ENCODE measurements around the gene LOXHD1.

Gene LOXHD1

DNA sequence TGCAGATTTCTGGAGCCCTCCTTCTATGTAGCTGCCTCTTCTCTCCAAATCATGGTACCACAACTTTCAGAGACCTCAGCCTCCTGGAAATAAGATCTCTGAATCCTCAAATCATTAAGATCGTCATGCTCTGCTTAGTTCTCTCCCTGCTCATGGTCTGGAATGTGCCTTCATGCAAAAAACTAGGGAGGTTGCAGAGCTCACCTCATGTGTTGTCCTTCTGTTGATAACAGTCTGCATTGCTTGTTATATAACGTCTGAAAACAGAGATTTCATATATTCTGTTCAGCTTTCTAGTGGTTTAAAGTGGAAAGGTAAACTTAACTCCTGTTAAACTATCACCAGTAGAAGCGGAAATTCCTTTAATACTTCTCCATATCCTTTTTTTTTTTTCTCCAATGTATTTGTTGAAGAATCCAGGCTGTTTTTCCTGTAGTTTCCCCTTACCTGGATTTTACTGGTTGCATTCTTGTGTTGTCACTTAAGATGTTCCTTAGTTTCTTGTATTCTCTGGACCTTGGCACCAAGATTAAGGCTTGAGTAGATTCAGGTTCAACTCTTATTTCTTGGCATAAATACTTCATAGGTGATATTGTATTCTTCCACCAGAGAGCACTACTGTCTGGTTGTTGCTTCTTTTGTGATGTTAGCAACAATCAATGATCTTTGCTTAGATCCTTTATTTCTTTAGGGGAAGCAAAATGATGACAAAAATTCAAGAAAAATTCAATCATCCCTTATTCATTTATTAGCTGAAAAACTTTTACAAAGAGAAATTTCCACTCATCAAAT is 211.3 kb downstream of the LOXHD1 start:
- Histone ChIP-seq H3K4me1 (ENCODE audit: insufficient read depth, low read length) (peaks cover 10% of the 10 kb centered on the region), H3K36me3 (ENCODE audit: insufficient read depth, low read length) (peaks cover 6% of the 10 kb centered on the region; the same call in 1 of the 2 replicates), H3K9ac (ENCODE audit: low read depth, low read length) (no peak overlapping the region), H3K27me3 (ENCODE audit: insufficient read depth, low read length) (no peaks in the 10 kb centered on the region), H3K9me3 (ENCODE audit: insufficient read depth, low read depth, low read length) (peaks cover 10% of the 10 kb centered on the region), H3K27ac (ENCODE audit: low read depth, low read length) (no peak overlapping the region), H3K4me3 (ENCODE audit: low read length) (no peak overlapping the region)
- 81% methylated on average over 2 of the region's 3 CpGs for WGBS

DNA sequence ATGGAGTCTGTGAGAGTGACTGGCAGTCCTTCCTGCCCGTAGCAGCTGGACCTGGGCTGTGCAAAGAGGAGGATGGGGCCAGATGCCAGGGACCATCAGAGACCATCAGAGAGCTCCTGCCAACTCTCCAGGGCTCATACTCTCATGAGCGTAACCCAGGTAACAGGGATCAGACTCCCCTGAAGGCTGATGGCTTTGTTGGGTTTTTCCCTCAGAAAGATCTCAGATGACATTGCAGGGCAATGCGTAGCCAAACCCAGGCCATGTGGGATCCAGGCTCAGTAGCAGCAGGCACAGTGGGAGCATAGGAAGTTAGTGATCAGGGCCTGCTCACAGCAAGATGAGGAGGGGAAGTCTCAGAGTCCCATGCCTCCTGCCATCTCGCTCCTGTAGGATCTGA is 218.0 kb downstream of the LOXHD1 start:
- Histone ChIP-seq H3K36me3 (ENCODE audit: insufficient read depth, low read length) (no peaks in the 10 kb centered on the region), H3K27ac (ENCODE audit: low read depth, low read length) (no peak overlapping the region), H3K27me3 (ENCODE audit: insufficient read depth, low read length) (no peaks in the 10 kb centered on the region), H3K9ac (ENCODE audit: low read depth, low read length) (no peak overlapping the region), H3K9me3 (ENCODE audit: insufficient read depth, low read depth, low read length) (no peaks in the 10 kb centered on the region), H3K4me3 (ENCODE audit: low read length) (no peak overlapping the region), H3K4me1 (ENCODE audit: insufficient read depth, low read length) (0 out of 2 replicates have a peak, but pooled peaks cover under 1% of the 10 kb centered on the region)
- 95% methylated on average over 4 of the region's 4 CpGs for WGBS

DNA sequence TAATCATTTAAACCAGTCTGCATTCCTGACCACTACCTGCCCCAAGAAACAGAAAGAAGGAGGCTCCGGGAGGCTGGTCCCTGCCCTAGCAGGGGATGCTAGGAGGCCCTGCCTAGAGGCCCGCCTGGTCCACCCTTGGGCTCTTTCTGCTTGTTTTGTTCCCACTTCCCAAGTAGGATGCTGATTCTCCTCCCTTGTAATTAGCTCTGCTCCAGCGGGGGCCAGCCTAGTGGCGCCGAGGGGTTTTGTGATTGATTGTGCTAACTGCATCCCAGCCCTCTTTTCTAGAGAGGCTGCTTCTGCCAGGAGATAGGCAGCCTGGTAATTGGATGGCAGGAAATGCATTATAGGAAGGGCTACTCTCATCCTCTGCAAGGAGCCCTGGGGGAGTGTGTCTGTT is 220.0 kb downstream of the LOXHD1 start:
- Histone ChIP-seq H3K4me3 (ENCODE audit: low read length) (no peak overlapping the region), H3K27ac (ENCODE audit: low read depth, low read length) (no peak overlapping the region), H3K27me3 (ENCODE audit: insufficient read depth, low read length) (no peaks in the 10 kb centered on the region), H3K9ac (ENCODE audit: low read depth, low read length) (no peak overlapping the region), H3K36me3 (ENCODE audit: insufficient read depth, low read length) (no peaks in the 10 kb centered on the region), H3K4me1 (ENCODE audit: insufficient read depth, low read length) (peaks cover 9% of the 10 kb centered on the region), H3K9me3 (ENCODE audit: insufficient read depth, low read depth, low read length) (no peaks in the 10 kb centered on the region)
- WGBS, result 95% methylated on average over 5 of the region's 5 CpGs

DNA sequence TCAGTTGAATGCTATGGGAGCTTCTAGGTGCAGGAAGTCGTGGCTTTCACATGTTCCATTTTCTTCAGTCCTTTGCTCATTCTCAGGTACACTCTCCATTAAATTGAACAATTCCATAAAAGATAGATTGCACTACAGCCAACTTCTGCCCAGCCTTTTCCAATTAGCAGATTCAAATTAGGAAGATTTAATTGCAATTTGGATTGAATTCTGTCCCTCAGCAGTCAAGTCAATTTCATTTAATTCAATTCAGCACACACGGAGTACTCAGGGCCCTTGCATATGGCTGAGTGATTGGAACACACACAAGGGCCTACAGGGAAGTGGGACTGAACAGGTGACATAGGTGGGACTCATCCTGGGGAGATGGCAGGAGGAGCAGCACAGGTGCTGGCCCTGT is 220.4 kb downstream of the LOXHD1 start:
- Histone ChIP-seq H3K9ac (ENCODE audit: low read depth, low read length) (no peak overlapping the region), H3K36me3 (ENCODE audit: insufficient read depth, low read length) (no peaks in the 10 kb centered on the region), H3K9me3 (ENCODE audit: insufficient read depth, low read depth, low read length) (no peaks in the 10 kb centered on the region), H3K27me3 (ENCODE audit: insufficient read depth, low read length) (no peaks in the 10 kb centered on the region), H3K27ac (ENCODE audit: low read depth, low read length) (no peak overlapping the region), H3K4me3 (ENCODE audit: low read length) (no peak overlapping the region), H3K4me1 (ENCODE audit: insufficient read depth, low read length) (peaks cover 13% of the 10 kb centered on the region)
- 91% methylated on average over 2 of the region's 2 CpGs for WGBS

DNA sequence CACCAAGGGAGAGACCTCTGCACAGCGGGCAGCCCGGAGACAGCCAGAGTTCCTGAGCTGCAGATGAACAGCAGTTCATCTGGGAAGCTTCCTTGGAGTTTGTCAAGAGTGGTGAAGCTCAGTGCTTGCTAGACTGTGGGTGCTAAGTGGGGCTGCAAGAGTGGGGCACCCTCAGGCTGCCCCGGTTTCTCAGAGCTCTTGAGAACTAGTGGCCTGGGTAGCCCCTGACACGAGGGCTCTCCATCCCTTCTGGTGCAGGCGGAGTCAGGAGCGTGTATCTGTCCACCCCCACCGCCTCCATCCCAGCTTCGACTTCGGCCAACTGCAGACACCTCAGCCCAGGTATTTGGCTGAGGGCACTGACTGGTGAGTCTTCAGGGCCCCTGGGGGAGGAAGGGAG is 222.0 kb downstream of the LOXHD1 start:
- Histone ChIP-seq H3K4me1 (ENCODE audit: insufficient read depth, low read length) (peaks cover 18% of the 10 kb centered on the region), H3K9ac (ENCODE audit: low read depth, low read length) (no peak overlapping the region), H3K27me3 (ENCODE audit: insufficient read depth, low read length) (no peaks in the 10 kb centered on the region), H3K27ac (ENCODE audit: low read depth, low read length) (no peak overlapping the region), H3K9me3 (ENCODE audit: insufficient read depth, low read depth, low read length) (no peaks in the 10 kb centered on the region), H3K4me3 (ENCODE audit: low read length) (no peak overlapping the region), H3K36me3 (ENCODE audit: insufficient read depth, low read length) (no peaks in the 10 kb centered on the region)
- 93% methylated on average over 9 of the region's 9 CpGs for whole genome bisulfite sequencing

DNA sequence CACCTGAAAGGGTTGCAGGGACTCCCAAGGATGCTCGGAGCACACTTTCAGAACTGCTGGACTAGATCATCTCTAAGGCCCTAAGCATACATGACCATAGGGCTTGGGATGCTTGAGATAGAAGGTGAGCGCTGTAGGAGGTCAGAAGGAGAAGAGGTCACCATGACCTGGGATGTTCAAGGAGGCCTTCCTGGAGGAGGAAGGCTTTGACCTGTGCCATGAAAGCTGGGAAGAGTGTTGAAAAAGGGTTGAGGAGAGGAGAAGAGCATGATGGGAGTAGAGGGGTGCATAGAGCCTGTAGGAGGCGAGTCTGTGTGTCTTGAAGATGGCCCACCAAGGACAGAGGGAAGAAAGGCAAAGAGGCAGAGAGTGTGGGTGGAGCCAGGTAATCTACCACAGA is 222.4 kb downstream of the LOXHD1 start:
- Histone ChIP-seq H3K4me3 (ENCODE audit: low read length) (no peak overlapping the region), H3K36me3 (ENCODE audit: insufficient read depth, low read length) (no peaks in the 10 kb centered on the region), H3K27me3 (ENCODE audit: insufficient read depth, low read length) (no peaks in the 10 kb centered on the region), H3K9ac (ENCODE audit: low read depth, low read length) (no peak overlapping the region), H3K27ac (ENCODE audit: low read depth, low read length) (no peak overlapping the region), H3K9me3 (ENCODE audit: insufficient read depth, low read depth, low read length) (no peaks in the 10 kb centered on the region), H3K4me1 (ENCODE audit: insufficient read depth, low read length) (peaks cover 18% of the 10 kb centered on the region)
- WGBS, result 94% methylated on average over 3 of the region's 3 CpGs

DNA sequence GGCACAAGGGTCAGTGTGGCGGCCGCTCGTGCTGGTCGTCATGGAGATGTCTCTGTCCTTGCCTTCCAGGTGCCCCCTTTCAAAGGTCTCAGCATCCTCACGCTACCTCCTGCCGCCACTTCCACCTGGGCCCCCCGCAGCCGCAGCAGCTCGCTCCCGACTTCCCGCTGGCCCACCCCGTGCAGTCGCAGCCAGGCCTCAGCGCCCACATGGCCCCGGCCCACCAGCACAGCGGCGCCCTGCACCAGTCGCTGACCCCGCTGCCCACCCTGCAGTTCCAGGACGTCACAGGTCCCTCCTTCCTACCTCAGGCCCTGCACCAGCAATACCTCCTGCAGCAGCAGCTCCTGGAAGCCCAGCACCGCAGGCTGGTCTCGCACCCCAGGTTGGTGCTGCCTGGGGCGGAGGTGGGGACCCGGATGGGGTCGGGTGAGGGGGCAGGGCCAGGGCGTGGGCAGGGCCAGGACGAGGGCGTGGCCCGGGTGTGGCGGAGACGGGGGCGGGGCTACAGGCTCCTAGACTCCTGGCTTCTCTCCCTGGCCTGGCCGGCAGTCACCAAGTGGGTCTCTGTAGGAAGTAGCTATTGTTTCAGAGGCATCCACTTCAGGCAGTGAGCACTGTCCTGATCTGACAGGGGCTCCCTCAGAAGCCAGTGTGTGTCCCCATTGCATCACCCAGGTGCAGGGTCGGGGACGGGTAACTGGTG is 223.7 kb downstream of the LOXHD1 start:
- no peak overlapping the region; the same call in 1 of the 2 replicates for H3K27ac ChIP-seq (ENCODE audit: low read depth, low read length)
- peaks cover 18% of the 10 kb centered on the region for H3K4me1 ChIP-seq (ENCODE audit: insufficient read depth, low read length)
- H3K9ac ChIP-seq (ENCODE audit: low read depth, low read length), result peak overlapping the region; percentile 49; the same call in 1 of the 2 replicates
- WGBS, result 85% methylated on average over 35 of the region's 35 CpGs
- no peaks in the 10 kb centered on the region for H3K9me3 ChIP-seq (ENCODE audit: insufficient read depth, low read depth, low read length)
- no peaks in the 10 kb centered on the region for H3K27me3 ChIP-seq (ENCODE audit: insufficient read depth, low read length)
- H3K4me3 ChIP-seq (ENCODE audit: low read length), result peak overlapping the region; percentile 44
- no peaks in the 10 kb centered on the region for H3K36me3 ChIP-seq (ENCODE audit: insufficient read depth, low read length)

DNA sequence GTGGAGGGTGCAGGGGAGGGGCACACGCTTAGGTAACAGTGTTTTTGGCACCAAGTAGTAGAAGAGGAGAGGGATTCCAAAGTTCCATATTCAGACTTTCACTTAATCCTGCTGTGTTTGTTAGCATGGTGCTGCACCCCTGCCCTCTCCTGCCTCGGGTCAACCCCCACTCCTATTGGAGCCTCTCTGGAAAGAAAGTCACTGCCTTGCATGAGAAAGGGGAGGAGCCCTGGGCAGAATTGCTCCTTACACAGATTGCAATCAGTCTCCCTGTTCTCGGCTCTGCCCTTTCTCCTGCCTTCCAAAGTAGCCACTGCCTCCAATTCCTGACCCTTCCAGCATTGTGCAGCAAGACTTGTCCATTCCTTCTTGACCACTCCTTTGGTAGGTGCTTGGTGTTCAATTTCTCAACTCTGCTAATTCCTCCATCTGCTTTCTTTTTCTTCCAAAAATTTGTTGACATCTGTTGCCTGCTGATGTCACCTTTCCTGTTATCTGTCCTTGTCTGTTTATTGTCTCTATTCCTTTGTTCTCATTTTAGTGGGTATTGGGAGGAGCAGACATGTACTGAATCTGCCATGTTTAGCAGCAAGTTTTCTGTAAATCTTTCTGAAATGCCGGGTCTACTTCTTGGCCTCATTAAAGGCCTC is 225.4 kb downstream of the LOXHD1 start:
- WGBS, result 60% methylated on average over 4 of the region's 4 CpGs
- Histone ChIP-seq H3K27me3 (ENCODE audit: insufficient read depth, low read length) (no peaks in the 10 kb centered on the region), H3K4me3 (ENCODE audit: low read length) (no peak overlapping the region), H3K4me1 (ENCODE audit: insufficient read depth, low read length) (peaks cover 18% of the 10 kb centered on the region), H3K27ac (ENCODE audit: low read depth, low read length) (no peak overlapping the region), H3K9me3 (ENCODE audit: insufficient read depth, low read depth, low read length) (no peaks in the 10 kb centered on the region), H3K36me3 (ENCODE audit: insufficient read depth, low read length) (no peaks in the 10 kb centered on the region), H3K9ac (ENCODE audit: low read depth, low read length) (no peak overlapping the region)

DNA sequence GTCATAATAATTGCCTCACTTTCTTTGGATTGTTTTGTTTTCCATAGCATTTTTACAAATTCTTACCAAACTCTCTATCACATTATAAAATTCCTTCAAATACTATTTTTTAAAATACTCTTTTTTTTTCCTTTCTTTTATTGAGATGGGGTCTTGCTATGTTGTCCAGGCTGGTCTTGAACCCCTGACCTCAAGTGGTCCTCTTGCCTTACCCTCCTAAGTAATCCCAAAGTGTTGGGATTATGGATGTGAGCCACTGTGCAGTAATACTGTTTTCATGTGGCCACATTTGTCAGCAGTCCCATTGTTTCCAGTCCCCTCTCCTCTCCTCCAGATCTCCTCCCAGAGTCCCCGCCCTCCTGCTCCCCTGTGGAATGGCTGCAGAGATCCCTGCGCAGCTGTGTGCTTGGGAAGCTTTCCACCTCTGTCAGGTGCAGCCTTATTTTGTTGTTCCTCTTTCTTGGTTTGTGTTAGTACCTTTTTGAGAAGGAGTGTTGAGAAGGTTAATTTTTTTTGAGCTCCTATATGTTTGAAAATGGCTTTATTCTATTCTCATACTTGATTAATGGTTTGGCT is 227.3 kb downstream of the LOXHD1 start:
- H3K4me3 ChIP-seq (ENCODE audit: low read length), result no peak overlapping the region
- no peak overlapping the region for H3K27ac ChIP-seq (ENCODE audit: low read depth, low read length)
- peaks cover 23% of the 10 kb centered on the region for H3K4me1 ChIP-seq (ENCODE audit: insufficient read depth, low read length)
- no peaks in the 10 kb centered on the region for H3K36me3 ChIP-seq (ENCODE audit: insufficient read depth, low read length)
- H3K9me3 ChIP-seq (ENCODE audit: insufficient read depth, low read depth, low read length), result no peaks in the 10 kb centered on the region
- WGBS, result 80% methylated on average over 2 of the region's 2 CpGs
- H3K9ac ChIP-seq (ENCODE audit: low read depth, low read length), result no peak overlapping the region
- H3K27me3 ChIP-seq (ENCODE audit: insufficient read depth, low read length), result no peaks in the 10 kb centered on the region

DNA sequence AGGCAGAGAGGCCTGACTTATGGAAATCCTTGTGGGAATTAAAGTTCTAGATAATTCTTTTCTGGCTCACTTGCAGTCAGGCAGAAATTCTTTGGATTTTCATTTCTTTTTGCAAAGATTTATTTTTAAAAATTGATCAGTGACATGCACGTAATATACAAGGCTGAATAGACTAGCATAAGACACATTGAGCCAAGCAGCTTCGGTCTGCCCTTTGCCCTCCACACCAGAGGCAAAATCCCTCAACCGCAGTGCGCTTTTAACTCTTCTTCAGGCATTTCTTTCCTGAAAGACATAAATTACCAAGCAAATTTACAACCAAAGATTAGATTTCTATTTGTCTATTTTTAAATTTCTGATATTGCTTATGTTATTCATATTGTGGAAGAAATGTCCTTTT is 227.9 kb downstream of the LOXHD1 start:
- WGBS, result 93% methylated on average over 4 of the region's 4 CpGs
- no peak overlapping the region for H3K4me3 ChIP-seq (ENCODE audit: low read length)
- H3K27me3 ChIP-seq (ENCODE audit: insufficient read depth, low read length), result no peaks in the 10 kb centered on the region
- no peaks in the 10 kb centered on the region for H3K9me3 ChIP-seq (ENCODE audit: insufficient read depth, low read depth, low read length)
- peaks cover 29% of the 10 kb centered on the region for H3K4me1 ChIP-seq (ENCODE audit: insufficient read depth, low read length)
- no peak overlapping the region for H3K9ac ChIP-seq (ENCODE audit: low read depth, low read length)
- no peak overlapping the region for H3K27ac ChIP-seq (ENCODE audit: low read depth, low read length)
- no peaks in the 10 kb centered on the region for H3K36me3 ChIP-seq (ENCODE audit: insufficient read depth, low read length)

DNA sequence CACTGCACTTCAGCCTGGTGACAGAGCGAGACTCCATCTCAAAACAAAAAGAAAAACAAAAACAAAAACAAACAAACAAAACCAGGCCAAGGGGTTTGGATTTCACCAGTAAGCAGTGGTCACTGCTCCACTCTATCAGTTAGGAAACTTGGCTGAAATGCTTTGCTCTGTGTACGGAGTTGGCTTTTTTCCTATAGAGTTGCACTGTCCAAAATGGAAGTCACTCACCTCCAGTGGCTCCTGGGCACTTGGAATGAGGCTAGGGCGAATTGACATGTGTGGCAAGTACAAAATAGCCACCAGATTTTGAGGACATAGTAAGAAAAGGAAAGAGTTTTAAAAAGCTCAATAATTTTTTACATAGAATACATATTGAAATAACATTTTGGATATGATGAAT is 228.7 kb downstream of the LOXHD1 start:
- no peaks in the 10 kb centered on the region for H3K36me3 ChIP-seq (ENCODE audit: insufficient read depth, low read length)
- H3K9me3 ChIP-seq (ENCODE audit: insufficient read depth, low read depth, low read length), result no peaks in the 10 kb centered on the region
- H3K27ac ChIP-seq (ENCODE audit: low read depth, low read length), result no peak overlapping the region
- peaks cover 24% of the 10 kb centered on the region for H3K4me1 ChIP-seq (ENCODE audit: insufficient read depth, low read length)
- no peak overlapping the region for H3K9ac ChIP-seq (ENCODE audit: low read depth, low read length)
- H3K4me3 ChIP-seq (ENCODE audit: low read length), result no peak overlapping the region
- H3K27me3 ChIP-seq (ENCODE audit: insufficient read depth, low read length), result no peaks in the 10 kb centered on the region
- WGBS, result 96% methylated on average over 3 of the region's 3 CpGs

Measured in HUES64 (cell line).